Neural crest cell (in vitro differentiated cells): Measurements from ENCODE around the gene KLHL35. TPM values are rescaled to one million over a fixed set of nuclear protein-coding genes. Genes with fewer than 3 reads are reported as not detected.
A peak's percentile ranks its signal among the peaks of the same experiment; 100 is the strongest.

Experiments used
- DNase-seq: peaks from one replicate; pipeline ENCODE4 v3.0.0; 2021; ENCODE audit warnings: low read depth, mixed read lengths, low spot score
- H3K27ac Mint-ChIP-seq: one replicate; pipeline ENCODE4 v1.8.0; 2021; ENCODE audit warnings: mild to moderate bottlenecking, mixed read lengths; ENCODE audit not compliant: unreplicated experiment
- H3K27me3 Mint-ChIP-seq: 2 replicates; pipeline ENCODE4 v1.8.0; 2021; ENCODE audit warnings: low read depth, mild to moderate bottlenecking, mixed read lengths
- H3K36me3 Mint-ChIP-seq: 2 replicates; pipeline ENCODE4 v1.8.0; 2021; ENCODE audit warnings: low read depth, mild to moderate bottlenecking, mixed read lengths
- H3K4me1 Mint-ChIP-seq: 2 replicates; pipeline ENCODE4 v1.8.0; 2021; ENCODE audit warnings: mixed read lengths
- H3K4me3 Mint-ChIP-seq: one replicate; pipeline ENCODE4 v1.8.0; 2021; ENCODE audit warnings: mild to moderate bottlenecking, mixed read lengths
- H3K9me3 Mint-ChIP-seq: 2 replicates; pipeline ENCODE4 v1.8.0; 2021; ENCODE audit warnings: mixed read lengths
- CTCF ChIP-seq: fragments of 200-600 bp; sonication (generic); conservative IDR thresholded peaks from 2 replicates; pipeline ENCODE4 v1.5.0; 2021; ENCODE audit warnings: antibody characterized with exemption, mild to moderate bottlenecking
- total RNA-seq: library from RNA; stranded (reverse); gene quantifications from 2 replicates; pipeline ENCODE4 v1.2.1, GENCODE V29; 2021

Gene KLHL35
- total RNA-seq, 1 donor from 2014 or later: 11.6 TPM

DNA sequence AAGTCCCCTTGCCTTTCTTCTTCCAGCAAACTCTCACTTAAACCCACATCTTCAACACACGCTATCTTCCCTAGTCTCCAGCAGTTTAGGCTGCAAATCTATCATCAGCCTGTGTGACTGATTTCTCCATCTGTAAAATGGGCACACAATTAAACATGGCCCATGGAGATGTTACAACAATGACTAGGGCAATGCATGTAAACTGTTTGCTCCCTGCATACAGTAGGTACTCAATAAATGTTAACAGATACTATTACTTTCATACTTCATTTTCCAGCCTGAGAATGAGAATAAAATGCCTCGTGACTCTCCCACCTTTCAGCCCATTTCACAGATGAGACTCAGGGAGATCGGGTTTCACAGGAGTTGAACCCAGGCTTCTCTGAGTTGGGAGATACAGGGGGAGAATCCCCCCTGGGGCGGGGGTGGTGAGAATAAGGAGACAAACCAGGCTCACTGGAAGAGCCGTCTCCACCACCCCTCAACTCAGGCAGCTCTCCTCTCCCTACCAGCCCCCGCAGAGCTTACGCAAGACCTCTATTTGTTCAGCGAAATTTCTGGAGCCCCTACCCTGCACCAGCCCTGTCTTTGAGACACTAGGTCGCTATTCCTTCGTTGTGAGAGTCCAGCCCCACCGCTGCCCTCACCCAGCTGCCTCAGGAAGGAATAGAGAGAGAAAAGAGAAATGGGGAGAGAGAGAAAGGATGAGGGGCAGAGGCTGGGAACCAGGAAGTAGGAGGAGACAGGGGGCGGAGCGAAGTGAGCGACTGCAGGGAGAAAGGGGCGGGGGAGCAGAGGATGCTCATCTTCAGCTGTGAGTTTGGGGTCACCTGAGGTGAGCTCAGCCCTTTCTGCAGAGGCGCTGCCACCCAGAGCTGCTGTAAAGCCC, 42.1 kb upstream of the KLHL35 start:
- TF ChIP-seq CTCF: no peak
- Mint-ChIP-seq H3K4me1 (peaks cover 57% of the 10 kb centered on the region), H3K4me3 (peak overlapping the region; percentile 65), H3K27me3 (no peaks in the 10 kb centered on the region), H3K9me3 (no peaks in the 10 kb centered on the region), H3K36me3 (no peaks in the 10 kb centered on the region), H3K27ac (peak overlapping the region; percentile 86)
- peak; percentile 53 for DNase-seq

DNA sequence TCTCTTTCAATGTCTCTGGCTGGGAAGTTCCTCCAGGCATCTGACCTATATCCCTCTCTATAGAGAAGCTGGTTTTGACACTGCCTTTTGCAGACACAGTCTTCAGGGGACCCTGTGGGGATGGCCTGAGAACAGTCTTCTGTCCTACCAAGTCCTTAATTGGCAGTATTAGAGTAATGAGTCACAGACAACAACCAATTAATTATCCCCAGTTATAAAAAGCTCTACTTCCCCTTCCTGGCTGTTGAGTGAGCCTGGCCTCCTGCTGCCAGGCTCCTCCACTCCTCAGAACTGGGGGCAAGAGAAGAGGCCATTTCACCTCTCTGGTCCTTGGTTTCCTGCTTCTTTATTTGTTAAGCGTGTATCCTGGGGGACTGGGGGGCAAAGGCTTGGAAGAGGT, 41.2 kb upstream of the KLHL35 start:
- no peak for TF ChIP-seq CTCF
- Mint-ChIP-seq H3K36me3 (no peaks in the 10 kb centered on the region), H3K4me1 (peaks cover 58% of the 10 kb centered on the region), H3K9me3 (no peaks in the 10 kb centered on the region), H3K27ac (no peak overlapping the region), H3K4me3 (no peak overlapping the region), H3K27me3 (no peaks in the 10 kb centered on the region)
- no peak for DNase-seq

GRCh38 chr11:75473684-75474083, 40.7 kb upstream of the KLHL35 start:
- H3K27me3 Mint-ChIP-seq: no peaks in the 10 kb centered on the region
- peaks cover 60% of the 10 kb centered on the region for H3K4me1 Mint-ChIP-seq

DNA sequence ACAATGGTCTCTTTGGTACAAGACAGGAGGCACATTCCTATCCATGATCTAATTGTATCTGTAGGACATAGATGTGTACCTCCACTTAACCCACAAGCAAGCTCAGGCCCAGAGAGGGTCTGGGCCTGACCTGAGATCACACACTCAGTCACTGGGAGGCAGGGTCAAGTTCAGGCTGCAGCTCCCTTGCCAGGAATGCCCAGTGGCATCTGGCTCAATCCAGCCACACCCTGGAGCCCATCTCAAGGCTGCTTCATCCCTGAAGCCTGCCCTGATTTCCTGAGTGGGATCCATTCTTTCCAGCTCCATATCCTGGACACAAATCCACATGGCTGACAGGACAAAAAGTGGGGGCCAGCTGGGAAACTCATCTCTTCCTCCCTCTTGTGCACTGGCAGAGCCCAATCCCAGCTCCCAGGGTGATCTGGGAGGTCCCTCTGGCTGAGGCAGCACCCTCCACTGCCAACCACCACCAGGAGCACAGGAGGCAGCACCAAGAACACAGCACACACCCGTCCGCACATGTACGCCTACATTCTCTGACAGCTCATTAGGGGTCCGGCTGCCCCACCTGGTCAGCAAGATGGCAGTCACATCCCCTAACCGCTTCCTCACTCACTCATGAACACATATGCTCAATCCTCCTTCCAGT, 39.2 kb upstream of the KLHL35 start:
- TF ChIP-seq CTCF: no peak
- Mint-ChIP-seq H3K4me1 (peaks cover 62% of the 10 kb centered on the region), H3K27me3 (no peaks in the 10 kb centered on the region), H3K27ac (peak overlapping the region; percentile 0), H3K4me3 (peak overlapping the region; percentile 47), H3K36me3 (no peaks in the 10 kb centered on the region), H3K9me3 (no peaks in the 10 kb centered on the region)
- no peak for DNase-seq

More at GRCh38 chr11:75473684-75474083, 40.7 kb upstream of the KLHL35 start:
- no peak for TF ChIP-seq CTCF
- no peak overlapping the region for H3K4me3 Mint-ChIP-seq
- no peaks in the 10 kb centered on the region for H3K36me3 Mint-ChIP-seq
- no peak for DNase-seq
- H3K9me3 Mint-ChIP-seq: no peaks in the 10 kb centered on the region
- no peak overlapping the region for H3K27ac Mint-ChIP-seq

DNA sequence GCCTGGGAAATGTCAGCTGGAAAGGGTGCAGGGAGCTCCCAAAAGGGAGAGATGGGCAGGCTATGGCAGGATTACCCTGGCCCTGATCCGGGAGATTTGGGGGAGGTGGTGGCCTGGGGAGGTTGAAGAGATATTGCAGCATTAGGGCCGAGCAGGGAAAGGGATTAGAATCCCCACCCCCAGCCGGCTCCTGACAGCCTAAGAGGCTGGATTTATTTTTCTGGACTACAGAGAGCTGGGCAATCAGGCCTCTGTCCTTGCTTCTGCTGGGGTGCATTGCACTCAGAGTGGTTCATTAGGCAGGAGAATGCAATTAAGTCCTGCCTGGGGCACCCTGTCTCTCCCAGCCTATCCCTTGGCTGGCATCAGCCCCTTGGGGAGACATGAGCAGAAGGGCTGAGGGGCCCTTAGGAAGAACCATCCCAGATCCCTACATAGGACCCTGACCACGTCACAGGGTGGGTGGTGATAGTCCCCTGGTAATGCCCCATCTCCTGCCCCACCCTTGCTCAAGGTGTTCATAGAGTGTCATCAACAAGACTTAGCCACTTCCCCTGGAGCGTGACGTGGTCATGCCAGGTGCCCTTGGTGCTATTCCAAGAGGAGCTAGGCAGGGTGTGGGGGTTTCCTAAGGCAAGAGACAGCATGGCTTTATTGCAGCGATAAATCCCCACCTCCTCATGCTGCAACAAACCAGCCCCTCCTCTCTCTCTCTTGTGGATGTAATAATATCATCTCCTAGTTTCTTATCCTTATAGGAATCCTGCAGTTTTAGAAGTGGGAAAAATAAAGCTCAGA, 38.4 kb upstream of the KLHL35 start:
- H3K27ac Mint-ChIP-seq: peak overlapping the region; percentile 35
- no peak for DNase-seq
- H3K4me3 Mint-ChIP-seq: peak overlapping the region; percentile 47
- peaks cover 66% of the 10 kb centered on the region for H3K4me1 Mint-ChIP-seq
- no peak for TF ChIP-seq CTCF
- no peaks in the 10 kb centered on the region for H3K36me3 Mint-ChIP-seq
- H3K9me3 Mint-ChIP-seq: no peaks in the 10 kb centered on the region
- H3K27me3 Mint-ChIP-seq: no peaks in the 10 kb centered on the region
